ENCODE measurements around the gene APOL5.

- no peak for TF ChIP-seq EP300 (IDR thresholded peaks at IDR 0.05)
- no peak for TF ChIP-seq CTCF (IDR thresholded peaks at IDR 0.05)
- TF ChIP-seq POLR2A (IDR thresholded peaks at IDR 0.05) = no peak
Measured at GRCh38 chr22:35677460-35678187, 40.0 kb upstream of the APOL5 start.
